ENCODE measurements around the gene COL9A3.

Gene COL9A3

DNA sequence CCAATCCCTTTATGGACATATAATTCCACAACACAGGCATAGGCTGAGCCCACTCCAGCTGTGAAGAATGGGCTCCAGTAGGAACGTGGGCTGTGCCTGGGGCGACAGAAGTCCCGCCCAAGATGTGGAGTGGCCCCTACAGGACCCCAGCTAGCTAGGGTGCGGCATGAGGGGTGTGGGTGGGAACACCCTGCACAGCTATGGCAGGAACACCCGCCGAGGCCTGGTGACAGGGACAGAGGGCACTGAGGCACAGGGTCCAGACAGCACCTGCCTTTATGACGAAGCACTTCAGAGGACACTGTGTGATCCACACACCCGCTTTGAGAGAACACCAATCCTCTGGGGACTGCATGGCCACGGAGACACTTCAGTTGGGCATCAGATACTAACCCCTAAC, 73.0 kb downstream of the COL9A3 start:
- in situ Hi-C loops (cut with MboI; ENCODE audit: low sequenced_read_pairs), result no loop called here

- in situ Hi-C loops (cut with MboI; ENCODE audit: low sequenced_read_pairs), result no loop called here
Observed at GRCh38 chr20:62890444-62890843, 73.6 kb downstream of the COL9A3 start.

Data from HL-60/S4 (cell line).